OCI-LY7 (cell line): Measurements from ENCODE around the gene BHLHA15.

Source experiments
- CTCF ChIP-seq: fragments of 200-600 bp; sonication (generic); conservative IDR thresholded peaks from 2 replicates; pipeline ENCODE4 v1.5.1; 2014; ENCODE audit warnings: mild to moderate bottlenecking, antibody characterized with exemption, low read length, moderate library complexity, mixed read lengths
- EZH2phosphoT487 ChIP-seq: fragments of 200-600 bp; sonication (generic); IDR thresholded peaks from 2 replicates; pipeline ENCODE4 v1.6.1; 2018; ENCODE audit warnings: low read depth, borderline replicate concordance, mild to moderate bottlenecking, mixed run types, antibody characterized with exemption, low read length, moderate library complexity, mixed read lengths

- no peak for TF ChIP-seq CTCF
- TF ChIP-seq EZH2phosphoT487 = no peak
Observed at GRCh38 chr7:98238076-98238475, 26.8 kb downstream of the BHLHA15 start.
